Hypothalamus (tissue), 51 donors: ENCODE data around the gene PRPS1.
"Not testable (repeated sequence)": the region's sequence is repeated elsewhere in the genome, so short reads cannot be mapped to it uniquely, and the experiment has no call there.

ENCODE experiments used
- DNase-seq, 51 donors: peaks; one replicate each; lab custom pipeline; 2025; lab: John Stamatoyannopoulos, UW

PRPS1 gene

DNA sequence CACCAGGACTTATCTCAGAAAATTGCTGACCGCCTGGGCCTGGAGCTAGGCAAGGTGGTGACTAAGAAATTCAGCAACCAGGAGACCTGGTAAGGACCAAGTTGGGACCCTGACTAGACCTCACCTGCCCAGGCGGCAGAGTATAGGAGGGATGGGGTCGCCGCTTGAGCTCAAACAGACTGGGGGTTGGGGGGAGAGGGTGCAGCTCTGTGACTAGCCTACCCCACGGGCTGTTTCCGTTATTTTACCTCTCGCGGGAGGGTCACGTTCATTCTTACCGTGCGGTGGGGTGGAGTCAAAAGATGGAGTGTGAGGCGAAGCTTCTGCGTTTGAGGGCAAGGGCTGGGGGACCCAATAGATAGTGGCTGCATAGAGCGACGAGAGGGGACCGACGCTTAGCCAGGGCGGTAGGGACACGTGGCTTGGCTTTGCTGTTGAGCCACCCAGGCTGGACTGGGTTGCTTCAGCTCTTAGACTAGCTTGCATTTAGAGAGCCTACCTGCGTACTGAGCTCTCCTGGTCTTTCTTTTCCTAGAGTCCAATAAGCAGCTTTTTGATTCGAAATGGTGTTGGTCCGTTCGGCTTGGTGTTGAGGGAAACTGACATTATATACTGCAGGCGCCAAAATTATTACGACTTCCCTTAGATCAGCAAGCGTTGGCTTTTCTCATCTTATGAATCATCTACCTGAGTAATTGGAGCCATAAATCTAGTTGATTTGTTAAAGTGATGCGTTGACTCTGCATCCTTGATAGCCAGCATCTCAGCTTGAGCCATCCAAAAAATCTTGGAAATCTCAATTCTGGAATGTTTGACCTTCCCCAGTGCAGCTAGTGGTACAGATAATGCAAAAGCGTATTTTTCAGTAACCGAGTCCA lies 591 bp downstream of the PRPS1 start:
- peak in 33 of 51 donors; percentile 0 to 59 (median 15) for DNase-seq

DNA sequence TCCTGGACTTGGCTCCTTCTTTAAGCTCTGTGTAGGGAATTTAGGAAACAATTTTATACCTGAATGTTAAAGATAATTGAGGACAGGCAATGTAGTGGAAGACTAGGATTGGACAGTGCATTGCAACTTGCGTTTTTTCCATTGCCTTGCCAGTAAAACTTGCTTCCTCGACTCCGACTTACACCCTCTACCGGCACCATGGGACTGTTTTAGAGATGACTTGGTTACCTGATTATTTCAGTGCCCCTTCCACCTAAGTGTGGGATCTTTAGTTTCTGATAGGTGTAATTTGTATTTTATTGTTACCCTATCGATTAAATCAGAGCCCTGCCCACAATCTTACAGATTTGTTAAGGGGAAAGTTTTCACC lies 1.2 kb downstream of the PRPS1 start:
- DNase-seq: peak in 6 of 51 donors; percentile 0 to 11 (median 0)

DNA sequence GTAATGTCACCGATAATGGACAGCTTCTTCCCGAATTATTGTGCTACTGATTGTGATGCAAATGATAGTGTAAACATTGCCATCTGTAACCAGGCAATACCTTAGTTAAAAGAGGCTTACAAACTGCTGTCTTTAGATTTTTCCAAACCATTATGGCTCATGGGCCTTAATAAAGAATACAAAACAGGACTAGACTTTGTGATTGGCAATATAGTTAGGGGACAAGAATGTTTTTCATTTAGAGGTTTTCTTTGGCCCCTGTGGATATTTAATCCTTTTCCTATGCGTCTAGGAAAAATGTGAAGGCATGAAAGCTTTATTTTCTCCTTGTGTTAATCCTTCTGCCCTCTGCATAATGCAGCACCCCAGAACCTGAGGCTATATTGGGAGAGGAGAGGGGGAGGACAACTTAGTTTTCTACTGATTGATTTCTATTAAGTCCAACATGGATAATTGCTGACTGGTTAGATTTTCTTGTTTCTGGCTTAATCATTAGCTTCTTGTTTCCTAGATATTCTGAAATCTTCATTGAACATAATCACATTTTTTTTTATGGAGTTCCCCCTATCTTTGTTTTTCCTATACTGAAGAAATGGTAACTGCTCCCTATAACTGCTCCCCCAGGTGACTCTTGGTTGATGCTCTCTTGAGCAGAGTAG lies 1.9 kb downstream of the PRPS1 start:
- no peak for DNase-seq

- DNase-seq: no peak
These were observed 4.0 kb downstream of the PRPS1 start for GRCh38 chrX:107632346-107632745.

GRCh38 chrX:107646735-107647134 lies 18.4 kb downstream of the PRPS1 start:
- DNase-seq: no peak

DNA sequence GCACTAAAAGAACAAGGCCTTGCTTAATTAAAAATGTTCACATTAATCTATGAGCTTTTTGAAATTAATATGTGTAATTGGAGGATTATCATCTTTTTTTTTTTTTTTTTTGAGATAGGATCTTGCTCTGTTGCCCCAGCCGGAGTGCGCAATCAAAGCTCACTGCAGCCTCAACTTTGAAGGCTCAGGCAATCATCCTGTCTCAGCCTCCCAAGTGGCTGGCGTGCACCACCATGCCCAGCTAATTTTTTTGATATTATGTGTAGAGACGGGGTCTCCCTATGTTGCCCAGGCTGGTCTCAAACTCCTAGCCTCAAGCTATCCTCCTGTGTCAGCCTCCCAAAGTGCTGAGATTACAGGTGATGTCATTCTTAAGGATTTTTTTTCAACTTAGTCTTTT lies 20.0 kb downstream of the PRPS1 start:
- no peak for DNase-seq

- peak in 1 of 51 donors; percentile 0 for DNase-seq
These were observed 26.2 kb downstream of the PRPS1 start for GRCh38 chrX:107654566-107654871.

- DNase-seq: peak in 22 of 51 donors; percentile 0 to 35 (median 2)
These were observed 26.8 kb downstream of the PRPS1 start for GRCh38 chrX:107654872-107655761.

GRCh38 chrX:107656978-107657377 lies 28.7 kb downstream of the PRPS1 start:
- DNase-seq: no peak

GRCh38 chrX:107658660-107659059 lies 30.4 kb downstream of the PRPS1 start:
- no peak for DNase-seq

- DNase-seq: no peak
These were observed 31.0 kb downstream of the PRPS1 start for GRCh38 chrX:107659286-107659685.

DNA sequence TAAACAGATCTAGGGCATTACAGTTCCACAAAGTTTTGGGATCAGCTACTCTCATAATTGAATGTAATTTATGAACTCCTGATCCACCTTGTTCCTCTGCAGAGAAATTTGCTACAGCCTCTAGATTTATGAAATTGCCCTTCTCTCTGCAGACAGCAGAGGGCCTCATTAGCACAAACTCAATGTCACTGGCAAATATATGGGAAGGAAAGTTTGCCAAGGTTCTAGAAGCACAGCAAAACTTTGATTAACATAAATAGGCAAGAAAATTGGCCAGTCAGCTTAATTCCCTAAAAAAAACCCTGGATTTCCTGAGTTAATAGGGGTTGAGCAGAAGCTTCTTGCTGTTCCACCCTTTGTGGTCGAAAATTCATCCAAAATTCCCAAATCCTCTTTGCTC lies 31.5 kb downstream of the PRPS1 start:
- peak in 10 of 51 donors; percentile 0 to 29 (median 1) for DNase-seq

GRCh38 chrX:107662145-107662544 lies 33.8 kb downstream of the PRPS1 start:
- DNase-seq: no peak

DNA sequence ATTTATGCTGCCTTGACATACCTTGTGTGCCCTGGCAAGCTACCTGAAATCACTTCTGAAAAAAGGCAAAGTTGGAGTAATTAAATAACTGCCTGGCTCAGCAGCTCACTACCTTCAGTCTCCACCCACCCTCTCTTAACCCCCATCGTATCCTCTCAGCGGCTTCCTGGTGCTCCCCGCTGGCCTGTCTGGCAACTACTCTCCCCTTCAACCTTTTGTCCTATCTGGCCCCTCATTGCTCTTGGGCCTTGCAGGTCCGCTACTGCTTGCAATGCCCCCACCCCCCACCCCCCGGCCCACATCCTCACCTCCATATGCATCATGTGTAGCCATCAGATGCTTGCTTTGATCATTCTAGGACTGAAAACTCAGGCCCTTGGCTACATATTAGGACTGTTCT lies 34.5 kb downstream of the PRPS1 start:
- DNase-seq: no peak

DNA sequence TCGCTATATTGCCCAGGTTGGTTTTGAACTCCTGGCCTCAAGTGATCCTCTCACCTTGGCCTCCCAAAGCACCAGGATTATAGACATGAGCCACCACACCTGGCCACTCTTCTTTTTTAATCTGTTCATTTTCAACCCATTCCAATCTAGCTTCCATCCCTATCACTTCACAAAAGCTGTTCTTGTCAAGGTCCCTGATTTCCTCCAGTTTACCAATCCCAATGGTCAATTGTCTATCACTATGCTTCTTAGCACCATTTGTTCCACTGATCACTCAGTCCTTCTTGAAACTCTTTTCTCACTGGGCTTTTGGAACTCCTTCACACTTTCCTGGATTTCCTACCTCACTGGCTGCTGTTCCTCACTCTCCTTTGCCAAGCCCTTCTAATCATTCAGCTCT lies 38.6 kb downstream of the PRPS1 start:
- no peak for DNase-seq

GRCh38 chrX:107667426-107667825 lies 39.1 kb downstream of the PRPS1 start:
- no peak for DNase-seq

GRCh38 chrX:107668710-107669109 lies 40.4 kb downstream of the PRPS1 start:
- DNase-seq: not testable (repeated sequence)

GRCh38 chrX:107669261-107669660 lies 41.0 kb downstream of the PRPS1 start:
- no peak for DNase-seq

DNA sequence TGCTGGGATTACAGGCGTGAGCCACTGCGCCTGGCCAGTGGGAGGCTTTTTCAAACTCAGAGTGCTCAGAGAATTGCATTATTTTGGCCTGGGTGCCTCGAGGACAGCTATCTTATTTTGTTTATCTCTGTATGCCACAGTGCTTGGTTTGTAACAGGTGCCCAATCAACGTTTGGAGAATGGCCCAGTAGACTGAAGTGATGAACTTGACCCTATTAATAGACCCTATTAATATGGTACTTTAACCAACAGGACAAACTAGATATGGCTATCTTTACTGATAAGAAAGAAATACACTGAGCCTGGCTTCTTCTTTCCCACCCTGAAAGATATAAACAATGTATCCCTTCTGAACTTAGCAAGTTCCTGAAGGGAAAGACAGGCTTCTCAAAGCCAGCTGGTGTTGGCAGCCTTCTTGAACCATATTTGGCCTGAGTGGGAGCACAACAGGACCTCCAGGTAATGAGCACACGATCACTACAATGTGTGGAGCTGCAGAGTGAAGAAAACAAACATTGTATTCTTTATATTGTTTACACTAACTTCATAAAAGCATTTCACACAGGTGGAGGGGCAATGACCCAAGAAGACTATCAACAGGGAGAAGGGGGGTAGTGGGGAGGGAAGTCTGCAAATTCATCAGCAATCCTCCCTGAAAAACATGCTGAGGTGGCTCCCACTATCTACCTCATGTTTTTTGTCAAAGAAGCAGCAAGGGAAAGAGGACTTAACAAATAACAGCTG lies 41.7 kb downstream of the PRPS1 start:
- no peak for DNase-seq

GRCh38 chrX:107671256-107671655 lies 42.9 kb downstream of the PRPS1 start:
- DNase-seq: not testable (repeated sequence)
